GM21786 (cell line): ENCODE results near the gene ENKUR.
"Not testable (repeated sequence)": the region's sequence is repeated elsewhere in the genome, so short reads cannot be mapped to it uniquely, and the experiment has no call there.

ENCODE experiments used
- ATAC-seq: cut with Tn5 transposase; IDR thresholded peaks from one replicate; pipeline ENCODE4 v1.9.1; 2021; ENCODE audit not compliant: unreplicated experiment

The ENKUR gene

DNA sequence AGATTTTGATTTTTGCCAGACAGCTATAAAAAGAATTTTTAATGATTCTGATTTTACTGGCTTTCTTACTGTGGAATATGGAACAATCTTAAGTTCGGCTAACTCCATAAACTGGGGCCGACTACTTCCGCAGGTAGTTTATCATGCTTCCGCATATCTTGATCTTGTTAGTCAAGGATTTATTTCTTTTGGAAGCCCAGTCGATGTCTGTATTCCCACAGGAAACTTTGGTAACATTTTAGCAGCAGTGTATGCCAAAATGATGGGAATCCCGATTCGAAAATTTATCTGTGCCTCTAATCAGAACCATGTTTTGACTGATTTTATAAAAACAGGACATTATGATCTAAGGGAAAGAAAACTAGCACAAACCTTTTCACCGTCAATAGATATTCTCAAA, 8.6 kb upstream of the ENKUR start:
- no peak for ATAC-seq

DNA sequence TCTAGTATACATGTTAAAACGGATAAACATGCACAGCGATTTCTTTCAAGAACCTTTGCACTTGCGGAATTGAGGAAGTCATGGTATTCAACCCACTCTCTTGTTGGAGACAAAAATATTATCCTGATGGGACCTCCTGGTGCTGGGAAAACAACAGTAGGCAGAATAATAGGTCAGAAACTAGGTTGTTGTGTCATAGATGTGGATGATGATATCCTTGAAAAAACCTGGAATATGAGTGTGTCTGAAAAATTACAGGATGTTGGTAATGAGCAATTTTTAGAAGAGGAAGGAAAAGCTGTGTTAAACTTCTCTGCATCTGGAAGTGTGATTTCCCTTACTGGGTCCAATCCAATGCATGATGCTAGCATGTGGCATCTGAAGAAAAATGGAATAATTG, 7.3 kb upstream of the ENKUR start:
- ATAC-seq: no peak

DNA sequence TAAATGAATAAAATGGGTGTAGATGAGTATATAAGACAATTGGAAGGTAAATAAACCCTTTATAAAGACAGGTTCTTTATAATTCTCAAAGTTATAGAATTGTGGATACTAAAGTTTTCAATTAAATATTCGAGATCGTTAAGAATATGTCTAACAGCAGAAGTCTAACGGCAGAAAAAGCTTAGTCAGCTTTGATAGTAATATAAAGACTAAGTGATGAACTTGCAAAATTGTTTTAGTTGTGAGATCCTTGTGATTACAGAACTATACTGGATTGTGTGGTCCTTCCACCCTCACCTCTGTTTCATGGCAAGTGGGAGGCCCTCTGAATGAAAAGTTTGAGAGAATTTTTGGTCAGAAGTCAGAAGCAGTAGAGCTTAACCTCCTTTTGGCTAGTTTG, 2.7 kb upstream of the ENKUR start:
- ATAC-seq: no peak

GRCh38 chr10:25017661-25018060, 1.7 kb upstream of the ENKUR start:
- no peak for ATAC-seq

DNA sequence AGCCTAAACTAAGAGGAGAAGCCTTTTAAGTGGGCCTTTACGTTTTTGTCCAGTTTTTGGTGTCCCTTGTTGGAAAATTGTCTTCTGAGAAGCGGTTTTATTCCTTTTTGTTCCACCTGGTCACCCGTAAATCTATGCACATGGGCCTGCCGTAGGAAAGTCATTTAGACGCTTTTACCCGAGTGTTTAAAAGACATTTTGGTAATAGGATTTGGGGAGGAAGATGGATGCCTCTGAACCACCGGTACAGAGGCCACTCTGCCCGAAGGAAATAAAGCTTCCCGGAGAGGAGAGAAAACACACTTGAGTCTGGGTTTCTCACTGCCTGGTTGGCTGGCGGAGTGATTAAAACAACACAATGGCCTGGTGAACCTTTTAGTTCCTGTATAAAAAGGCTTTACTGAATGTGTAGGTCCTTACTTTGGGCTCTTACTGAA, 1.2 kb upstream of the ENKUR start:
- ATAC-seq: no peak

DNA sequence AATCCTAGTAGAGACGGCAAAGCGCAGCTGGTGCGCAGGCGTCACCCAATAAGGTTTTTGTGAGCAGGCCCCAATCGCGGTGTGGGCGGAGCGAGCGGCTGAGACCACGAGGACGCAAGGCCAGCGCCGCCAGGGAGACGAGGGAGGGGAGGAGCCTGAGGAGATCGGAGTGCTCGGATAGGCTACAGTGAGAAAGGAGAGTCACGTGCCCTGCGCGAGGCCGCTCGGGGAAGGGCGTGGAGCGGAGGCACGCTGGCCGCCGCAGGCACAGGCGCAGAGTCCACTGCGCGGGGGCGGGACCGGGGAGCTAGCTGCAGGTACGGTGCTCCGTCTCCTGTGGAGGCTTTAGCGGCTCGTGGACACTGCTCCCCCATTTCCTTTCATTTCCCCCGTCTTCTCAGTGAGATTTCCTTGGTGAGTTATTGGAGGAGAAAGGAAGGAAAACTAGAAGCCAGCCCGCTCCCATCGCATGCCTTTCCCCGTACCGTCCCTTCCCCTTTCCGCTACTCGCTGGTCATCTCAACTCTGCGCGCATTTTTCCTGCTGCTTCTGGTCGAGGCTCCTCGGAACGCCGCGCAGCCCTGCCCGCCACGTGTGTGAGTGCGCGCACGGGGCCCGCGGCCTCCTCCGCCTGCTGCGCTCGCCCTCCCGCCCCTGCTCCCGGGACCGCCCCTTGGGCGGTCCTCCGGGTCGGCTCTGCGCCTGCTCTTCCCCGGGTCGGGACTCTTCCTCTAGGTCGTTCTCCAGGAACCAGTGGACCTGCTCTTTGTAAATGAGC, 607 bp upstream of the ENKUR start, which contains the start of gene THNSL1:
TSS of gene THNSL1 (plus strand) at position 237 of the 778 bp plus-strand sequence. CDS start 6,612 bp downstream, outside the sequence.
- ATAC-seq: peak; percentile 98

DNA sequence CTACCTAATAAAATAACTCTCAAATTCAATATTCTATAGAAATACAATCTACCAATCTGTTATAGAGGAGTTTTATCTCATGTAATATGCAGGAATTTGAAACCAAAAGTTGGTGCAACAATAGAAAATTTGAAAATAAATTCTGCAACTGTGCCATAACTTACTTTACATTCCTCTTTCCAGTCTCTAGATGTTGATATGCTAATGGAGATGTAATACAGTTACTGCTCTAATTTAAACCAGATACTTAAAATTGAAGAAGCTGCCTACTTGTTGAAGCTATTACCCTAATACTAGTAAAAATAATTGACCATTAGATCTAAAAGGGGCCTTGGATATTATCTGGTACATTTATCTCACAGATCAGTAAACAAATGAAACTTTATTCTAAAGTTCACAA, 1.4 kb downstream of the ENKUR start:
- no peak for ATAC-seq

DNA sequence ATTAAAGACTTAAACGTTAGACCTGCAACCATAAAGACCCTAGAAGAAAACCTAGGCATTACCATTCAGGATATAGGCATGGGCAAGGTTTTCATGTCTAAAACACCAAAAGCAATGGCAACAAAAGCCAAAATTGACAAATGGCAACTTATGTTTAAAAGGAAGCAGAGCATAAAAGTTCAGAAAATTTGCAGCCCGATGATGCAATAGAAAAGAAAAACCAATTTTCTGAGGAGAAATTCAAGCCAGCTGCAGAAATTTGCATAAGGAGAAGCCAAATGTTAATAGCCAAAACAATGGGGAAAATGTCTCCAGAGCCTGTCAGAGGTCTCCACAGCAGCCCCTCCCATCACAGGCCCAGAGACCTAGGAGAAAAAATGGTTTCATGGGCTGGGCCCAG, 4.4 kb downstream of the ENKUR start:
- ATAC-seq: not testable (repeated sequence)

- ATAC-seq: no peak
Measured at GRCh38 chr10:24998044-24998443, 17.9 kb downstream of the ENKUR start.

- ATAC-seq: no peak
Measured at GRCh38 chr10:24995072-24995471, 20.9 kb downstream of the ENKUR start.

GRCh38 chr10:24993237-24993958, 22.6 kb downstream of the ENKUR start:
- no peak for ATAC-seq

DNA sequence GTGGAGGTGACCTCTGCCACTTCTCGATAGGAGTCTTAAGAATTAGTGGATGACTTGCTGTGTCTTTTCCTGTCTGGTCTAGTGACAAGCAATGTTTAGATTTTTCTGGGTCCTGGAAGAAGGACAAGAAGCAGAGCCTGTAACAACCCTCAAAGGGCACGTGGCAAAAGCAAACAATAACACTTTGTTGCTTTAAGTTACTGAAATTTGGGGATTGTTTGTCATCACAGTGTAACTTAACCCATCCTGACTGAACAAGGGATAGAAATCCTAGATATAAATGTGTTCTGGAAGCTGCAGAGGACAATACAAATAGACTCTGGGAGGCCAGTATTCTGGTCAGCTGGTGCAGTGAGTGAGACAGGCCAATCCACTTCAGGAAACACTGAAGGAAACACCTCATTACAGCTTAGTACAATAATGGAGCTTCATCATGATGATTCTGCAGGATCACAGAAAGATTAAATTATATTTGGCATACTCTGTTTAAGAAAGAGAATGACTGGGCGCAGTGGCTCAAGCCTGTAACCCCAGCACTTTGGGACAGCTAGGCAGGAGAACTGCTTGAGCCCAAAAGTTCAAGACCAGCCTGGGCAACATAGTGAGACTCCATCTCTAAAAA, 23.3 kb downstream of the ENKUR start:
- ATAC-seq: no peak

GRCh38 chr10:24991298-24991697, 24.7 kb downstream of the ENKUR start:
- ATAC-seq: no peak

- ATAC-seq: no peak
Measured at GRCh38 chr10:24989867-24990266, 26.1 kb downstream of the ENKUR start.

GRCh38 chr10:24988831-24989640, 26.9 kb downstream of the ENKUR start:
- ATAC-seq: no peak

DNA sequence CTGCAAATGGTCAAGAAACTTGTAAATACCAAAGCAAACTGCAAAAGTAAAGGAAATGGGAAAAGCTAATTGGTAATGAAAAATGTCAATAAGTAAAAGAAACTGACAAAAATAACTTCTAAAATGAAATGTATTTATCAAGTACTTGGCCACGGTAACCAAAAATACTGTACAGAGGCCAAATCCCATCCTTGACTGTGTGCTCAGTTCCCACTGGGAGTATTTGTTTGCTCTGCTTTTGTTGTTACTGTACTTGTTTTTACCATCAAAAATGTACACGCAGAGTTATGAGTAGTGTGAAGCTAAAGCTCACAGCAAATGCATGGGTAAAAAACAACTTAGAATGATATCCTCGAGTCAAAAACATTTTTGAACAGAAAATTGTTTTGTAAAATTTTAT, 31.1 kb downstream of the ENKUR start:
- ATAC-seq: no peak

DNA sequence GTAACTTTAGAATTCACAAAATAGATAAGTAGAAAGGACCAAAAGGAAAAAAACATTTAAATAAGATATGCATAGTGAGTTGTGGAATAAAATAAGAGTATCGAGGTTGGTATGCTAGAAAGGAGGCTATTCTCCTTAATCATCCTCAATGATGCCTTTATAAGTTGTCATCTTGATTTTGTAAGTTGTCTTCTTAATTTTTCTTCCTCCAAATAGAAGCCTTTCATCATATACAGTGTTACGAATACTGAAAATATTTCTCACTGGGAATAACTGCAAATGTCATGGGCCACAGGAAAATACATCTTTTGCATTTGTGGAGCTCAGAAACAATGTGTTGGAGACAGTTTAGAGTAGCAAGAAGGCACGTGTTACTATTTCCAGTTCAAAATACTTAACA, 32.0 kb downstream of the ENKUR start:
- no peak for ATAC-seq

DNA sequence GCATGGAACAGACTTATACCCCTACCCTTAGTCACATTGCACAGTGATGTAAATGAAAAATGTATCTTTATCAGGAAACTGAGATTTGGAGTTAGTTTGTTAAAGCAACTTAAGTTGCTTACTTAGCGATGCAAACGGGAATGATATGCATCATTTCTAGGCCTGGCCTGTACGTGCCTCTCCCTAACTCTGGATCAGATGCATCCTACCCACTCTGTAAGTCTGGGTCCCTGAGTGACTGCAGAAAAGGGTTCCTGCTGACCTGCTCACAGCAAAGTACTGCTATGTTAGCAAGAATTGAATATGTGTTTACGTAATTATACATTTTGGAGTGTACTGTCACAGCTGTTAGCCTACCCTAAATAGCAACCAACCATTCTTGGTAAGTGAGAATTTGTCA, 32.8 kb downstream of the ENKUR start:
- no peak for ATAC-seq

- peak; percentile 66 for ATAC-seq
Measured at GRCh38 chr10:24982319-24983112, 33.4 kb downstream of the ENKUR start.

DNA sequence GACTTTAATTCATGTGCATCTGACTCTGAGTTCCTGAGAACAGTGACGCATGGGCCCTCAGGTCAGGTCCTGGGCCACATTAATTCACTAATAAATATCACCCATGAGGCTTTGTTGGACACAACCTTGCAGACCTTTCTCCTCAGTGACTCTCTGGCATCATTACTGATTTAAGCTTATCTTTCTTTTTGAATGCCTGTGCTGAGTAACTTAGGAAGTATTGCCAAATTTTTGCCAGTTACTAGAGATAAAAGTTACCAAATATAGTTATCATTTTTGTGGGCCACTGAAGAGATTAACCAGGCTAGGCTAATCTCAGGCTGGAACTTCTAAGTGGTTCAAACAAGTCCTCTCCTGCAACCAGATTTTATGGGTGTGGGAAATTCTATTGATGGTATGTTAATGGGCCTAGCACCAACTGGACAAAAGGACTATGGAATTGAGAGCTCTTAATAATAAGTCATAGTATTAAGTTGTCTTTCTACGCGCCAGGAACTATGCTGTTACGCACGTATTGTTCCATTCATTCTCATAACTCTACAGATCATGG, 34.7 kb downstream of the ENKUR start:
- ATAC-seq: no peak
